Ovary (tissue), 9 donors: ENCODE measurements around the gene CCDC12. TPM values are rescaled to one million over a fixed set of nuclear protein-coding genes. Genes with fewer than 3 reads are reported as not detected.
A peak's percentile ranks its signal among the peaks of the same experiment; 100 is the strongest.
"Not testable (repeated sequence)": the region's sequence is repeated elsewhere in the genome, so short reads cannot be mapped to it uniquely, and the experiment has no call there.

Experiments used
- DNase-seq, 5 donors: peaks; one replicate each; pipeline ENCODE4 v3.0.0-alpha.2; 2019 to 2020
- H3K27ac ChIP-seq, 2 donors: fragments of 200-600 bp; one replicate each; pipeline versions ENCODE4 v1.5.1 to v1.8.0; 2019 to 2022
- H3K27me3 ChIP-seq: fragments of 200-600 bp; one replicate; pipeline ENCODE4 v1.8.0; 2022
- H3K36me3 ChIP-seq: fragments of 200-600 bp; sonication (generic); one replicate; pipeline ENCODE4 v1.5.1; 2019
- H3K4me1 ChIP-seq: one replicate; pipeline ENCODE4 v1.8.1; 2013; ENCODE audit warnings: mild to moderate bottlenecking, moderate library complexity; ENCODE audit not compliant: insufficient read depth
- H3K4me3 ChIP-seq: fragments of 200-600 bp; sonication (generic); one replicate; pipeline ENCODE4 v1.5.1; 2017
- H3K9me3 ChIP-seq, 2 donors: fragments of 200-600 bp in 1 of 2; sonication (generic) in 1 of 2; one replicate each; pipeline versions ENCODE4 v1.5.1 to v1.8.1; 2013 to 2019; ENCODE audit warnings: mild to moderate bottlenecking in 1 of 2, moderate library complexity in 1 of 2
- EP300 ChIP-seq: sonication (generic); formaldehyde crosslinking; IDR thresholded peaks from one replicate; pipeline ENCODE4 v1.6.1; 2017; ENCODE audit warnings: antibody characterized with exemption
- POLR2A ChIP-seq: fragments of 450-650 bp; IDR thresholded peaks from one replicate; pipeline ENCODE4 v1.6.1; 2017; ENCODE audit warnings: antibody characterized with exemption, mild to moderate bottlenecking, moderate library complexity
- WGBS, 3 donors: extraction: QIAGEN DNeasy Blood & Tissue Kit in 1 of 3; methylation state at CpG; one replicate each; pipeline versions ENCODE4 v1.1.5 to v1.1.7; 2013 to 2017; 5-methylcytosine and 5-hydroxymethylcytosine counted together
- intact Hi-C, 4 donors: fragments of 100-400 bp; cut with DNase I; formaldehyde crosslinking; loops; one replicate each; pipeline versions ENCODE4 v1.11.0 to v1.15.1; 2022 to 2023
- polyA plus RNA-seq, 2 donors: library from polyadenylated mRNA; stranded (reverse); fragments of 200-250 nt in 1 of 2; fragments of 350-450 nt in 1 of 2; fragmentation: Illumina TruSeq in 1 of 2; extraction: RNeasy Lipid Tissue Mini Kit (QIAGEN cat#74804) in 1 of 2; gene quantifications; one replicate each; pipeline ENCODE4 v1.2.3, GENCODE V29; 2013 to 2014
- total RNA-seq, 7 donors: library from RNA; depleted of rRNA in 2 of 7; stranded (reverse); fragments of >200 nt in 2 of 7; fragmentation: NEBNext Ultra II Directional in 3 of 7; extraction: Animal tissue kit (Norgen Biotek cat#: 25700) in 3 of 7; gene quantifications; one replicate each; pipeline versions ENCODE4 v1.1.0 to v1.2.4, GENCODE V29; 2016 to 2023
- TF ChIP-seq, protein P1 (sequence below), 3 donors: fragments of 450-650 bp in 2 of 3; fragments of 200-600 bp in 1 of 3; IDR thresholded peaks; one replicate each; pipeline versions ENCODE4 v1.5.1 to v1.8.0; 2016 to 2022; ENCODE audit warnings: antibody characterized with exemption in 3 of 3, mild to moderate bottlenecking in 1 of 3
- donor health status: DM: no; HTN: no; CAD: no; lungs with moderate emphysema.
- donor health status: DM: no; HTN: no; CAD: no.
- donor health status: Bipolar disorder and iron deficiency.
- donor health status: DM: yes; HTN: yes; CAD: no.
- donor health status: DM: no; HTN: no; CAD: no.
- donor health status: DM: yes; HTN: yes; CAD: no.

The CCDC12 gene
- total and polyA plus RNA-seq, 9 donors: 32.2 to 66.7 (median 42.3) TPM

DNA sequence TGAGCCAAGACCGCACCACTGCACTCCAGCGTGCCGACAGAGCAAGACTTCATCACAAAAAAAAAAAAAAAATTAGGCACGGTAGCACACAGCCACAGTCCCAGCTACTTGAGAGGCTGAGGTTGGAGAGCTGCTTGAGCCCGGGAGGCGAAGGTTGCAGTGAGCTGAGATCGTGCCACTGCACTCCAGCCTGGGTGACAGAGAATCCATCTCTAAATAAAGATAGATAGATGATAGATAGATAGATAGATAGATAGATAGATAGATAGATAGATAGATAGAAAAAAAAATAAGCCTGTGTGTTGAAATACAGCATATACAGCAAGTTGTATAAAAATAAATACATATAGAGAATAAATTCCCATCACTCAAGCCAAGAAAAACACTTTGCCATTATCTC, 61.7 kb downstream of the CCDC12 start:
- peaks cover under 1% of the 10 kb centered on the region for H3K4me1 ChIP-seq
- no peaks in the 10 kb centered on the region for H3K9me3 ChIP-seq
- TF ChIP-seq EP300 (no peak), POLR2A (no peak)
- TF ChIP-seq, protein P1, sequence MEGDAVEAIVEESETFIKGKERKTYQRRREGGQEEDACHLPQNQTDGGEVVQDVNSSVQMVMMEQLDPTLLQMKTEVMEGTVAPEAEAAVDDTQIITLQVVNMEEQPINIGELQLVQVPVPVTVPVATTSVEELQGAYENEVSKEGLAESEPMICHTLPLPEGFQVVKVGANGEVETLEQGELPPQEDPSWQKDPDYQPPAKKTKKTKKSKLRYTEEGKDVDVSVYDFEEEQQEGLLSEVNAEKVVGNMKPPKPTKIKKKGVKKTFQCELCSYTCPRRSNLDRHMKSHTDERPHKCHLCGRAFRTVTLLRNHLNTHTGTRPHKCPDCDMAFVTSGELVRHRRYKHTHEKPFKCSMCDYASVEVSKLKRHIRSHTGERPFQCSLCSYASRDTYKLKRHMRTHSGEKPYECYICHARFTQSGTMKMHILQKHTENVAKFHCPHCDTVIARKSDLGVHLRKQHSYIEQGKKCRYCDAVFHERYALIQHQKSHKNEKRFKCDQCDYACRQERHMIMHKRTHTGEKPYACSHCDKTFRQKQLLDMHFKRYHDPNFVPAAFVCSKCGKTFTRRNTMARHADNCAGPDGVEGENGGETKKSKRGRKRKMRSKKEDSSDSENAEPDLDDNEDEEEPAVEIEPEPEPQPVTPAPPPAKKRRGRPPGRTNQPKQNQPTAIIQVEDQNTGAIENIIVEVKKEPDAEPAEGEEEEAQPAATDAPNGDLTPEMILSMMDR (IDR thresholded peaks at IDR 0.05): no peak
- no peaks in the 10 kb centered on the region for H3K27me3 ChIP-seq
- 79 to 85% (median 79%) methylated on average over 7 of the region's 7 CpGs for WGBS, 3 donors
- DNase-seq: peak in 1 of 5 donors; percentile 21
- intact Hi-C loops: no loop called here
- no peak overlapping the region for H3K4me3 ChIP-seq
- no peaks in the 10 kb centered on the region for H3K36me3 ChIP-seq
- H3K27ac ChIP-seq: no peak overlapping the region

GRCh38 chr3:46913644-46914043, 62.9 kb downstream of the CCDC12 start:
- Histone ChIP-seq H3K4me3 (no peak overlapping the region), H3K27ac (no peak overlapping the region), H3K4me1 (peaks cover 11% of the 10 kb centered on the region), H3K9me3 (no peaks in the 10 kb centered on the region), H3K27me3 (no peaks in the 10 kb centered on the region), H3K36me3 (no peaks in the 10 kb centered on the region)
- DNase-seq: peak in 2 of 5 donors; percentile 31 to 33
- intact Hi-C loops: no loop called here
- TF ChIP-seq POLR2A: no peak
- TF ChIP-seq EP300: no peak
- TF ChIP-seq, protein P1 (IDR thresholded peaks at IDR 0.05): no peak
- WGBS, 3 donors: 45 to 48% (median 48%) methylated on average over 8 of the region's 8 CpGs

GRCh38 chr3:46912986-46913385, 63.6 kb downstream of the CCDC12 start:
- intact Hi-C loops: no loop called here
- 93 to 97% (median 97%) methylated on average over 3 of the region's 3 CpGs for WGBS, 3 donors
- Histone ChIP-seq H3K4me1 (peaks cover 15% of the 10 kb centered on the region), H3K9me3 (no peaks in the 10 kb centered on the region), H3K27ac (no peak overlapping the region), H3K4me3 (no peak overlapping the region), H3K27me3 (no peaks in the 10 kb centered on the region), H3K36me3 (no peaks in the 10 kb centered on the region)
- TF ChIP-seq EP300 (no peak), POLR2A (no peak)
- TF ChIP-seq, protein P1 (IDR thresholded peaks at IDR 0.05): no peak
- no peak for DNase-seq

- H3K4me3 ChIP-seq, H3K27ac ChIP-seq, intact Hi-C loops, H3K9me3 ChIP-seq, H3K36me3 ChIP-seq, H3K27me3 ChIP-seq: not testable (repeated sequence)
- 79 to 83% (median 80%) methylated on average over 10 of the region's 10 CpGs for WGBS, 3 donors
- peaks cover 15% of the 10 kb centered on the region for H3K4me1 ChIP-seq
- peak in 1 of 5 donors; percentile 18 for DNase-seq
Observed at GRCh38 chr3:46910914-46911313, 65.6 kb downstream of the CCDC12 start.

DNA sequence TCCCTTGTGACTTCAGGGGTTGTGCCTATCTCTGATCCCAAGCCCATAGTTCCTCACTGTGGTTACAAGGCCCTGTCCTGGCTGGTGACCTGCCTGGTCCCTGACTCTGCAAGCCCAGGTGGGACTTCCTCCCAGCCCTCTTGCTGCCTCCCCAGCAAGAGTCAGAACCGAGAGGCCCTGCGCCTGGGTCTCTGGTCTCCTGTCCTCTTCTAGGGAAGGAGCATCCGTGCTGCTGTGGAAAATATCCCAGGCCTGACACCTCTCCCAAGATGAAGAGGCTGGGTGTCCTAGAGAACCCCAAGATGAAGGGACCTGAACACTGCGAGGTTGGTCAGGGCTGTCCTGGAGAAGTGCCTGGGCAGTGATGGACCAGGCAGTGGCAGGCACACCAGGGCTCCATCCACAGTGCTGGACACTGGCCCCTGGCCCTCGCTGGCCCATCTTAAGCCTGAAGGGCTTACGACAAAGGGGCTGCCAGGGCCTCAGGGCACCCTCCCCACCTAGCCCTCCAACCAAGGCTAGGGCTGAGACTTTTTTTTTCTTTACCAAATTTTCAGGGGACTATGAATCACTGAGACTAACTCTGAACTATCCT, 66.3 kb downstream of the CCDC12 start:
- peak in 2 of 5 donors; percentile 17 to 31 for DNase-seq
- 72 to 78% (median 75%) methylated on average over 6 of the region's 6 CpGs for WGBS, 3 donors
- Histone ChIP-seq H3K4me1 (peaks cover 15% of the 10 kb centered on the region), H3K27ac (no peak overlapping the region), H3K36me3 (no peaks in the 10 kb centered on the region), H3K27me3 (no peaks in the 10 kb centered on the region), H3K9me3 (no peaks in the 10 kb centered on the region), H3K4me3 (no peak overlapping the region)
- TF ChIP-seq, protein P1 (IDR thresholded peaks at IDR 0.05): no peak
- no peak for TF ChIP-seq EP300
- no peak for TF ChIP-seq POLR2A
- intact Hi-C loops: no loop called here
